ENCODE data around the gene CPXM2.

DNA sequence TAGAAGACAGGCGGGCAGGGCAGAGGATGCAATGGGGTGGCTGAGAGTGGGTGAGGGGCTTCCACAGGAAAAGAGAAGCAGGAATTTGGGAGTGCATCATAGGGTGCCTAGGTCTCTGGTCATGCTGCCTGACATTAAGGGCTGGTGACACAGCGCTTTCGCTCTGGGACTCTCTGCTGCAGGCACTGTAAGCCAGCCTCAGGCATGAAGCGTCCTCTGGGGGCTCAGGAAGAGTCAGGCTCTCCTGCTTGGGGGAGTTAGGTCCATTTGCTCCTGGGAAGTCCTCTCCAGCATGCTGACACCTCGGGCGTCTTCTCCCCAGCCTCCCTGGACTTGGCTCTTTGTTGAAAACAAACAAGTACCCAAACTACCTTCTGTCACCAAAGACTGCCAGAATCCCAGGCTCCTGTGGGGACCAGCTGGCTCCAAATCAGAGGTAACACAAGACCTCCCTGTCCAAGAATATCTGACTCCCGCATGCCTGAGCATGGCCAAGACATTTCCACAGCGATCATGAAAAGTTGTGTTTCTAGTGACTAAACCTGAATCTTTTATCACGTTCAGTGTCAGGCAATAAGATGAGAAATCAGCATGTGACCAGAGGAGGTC is 170.1 kb downstream of the CPXM2 start:
- no peak for TF ChIP-seq CHD2 (IDR thresholded peaks at IDR 0.05; ENCODE audit: borderline replicate concordance, low read depth, low read length)
- TF ChIP-seq BHLHE40 (IDR thresholded peaks at IDR 0.05; ENCODE audit: borderline replicate concordance in 1 of 2, low read depth in 2 of 2, low read length in 1 of 2): no peak
- TF ChIP-seq, protein P1, sequence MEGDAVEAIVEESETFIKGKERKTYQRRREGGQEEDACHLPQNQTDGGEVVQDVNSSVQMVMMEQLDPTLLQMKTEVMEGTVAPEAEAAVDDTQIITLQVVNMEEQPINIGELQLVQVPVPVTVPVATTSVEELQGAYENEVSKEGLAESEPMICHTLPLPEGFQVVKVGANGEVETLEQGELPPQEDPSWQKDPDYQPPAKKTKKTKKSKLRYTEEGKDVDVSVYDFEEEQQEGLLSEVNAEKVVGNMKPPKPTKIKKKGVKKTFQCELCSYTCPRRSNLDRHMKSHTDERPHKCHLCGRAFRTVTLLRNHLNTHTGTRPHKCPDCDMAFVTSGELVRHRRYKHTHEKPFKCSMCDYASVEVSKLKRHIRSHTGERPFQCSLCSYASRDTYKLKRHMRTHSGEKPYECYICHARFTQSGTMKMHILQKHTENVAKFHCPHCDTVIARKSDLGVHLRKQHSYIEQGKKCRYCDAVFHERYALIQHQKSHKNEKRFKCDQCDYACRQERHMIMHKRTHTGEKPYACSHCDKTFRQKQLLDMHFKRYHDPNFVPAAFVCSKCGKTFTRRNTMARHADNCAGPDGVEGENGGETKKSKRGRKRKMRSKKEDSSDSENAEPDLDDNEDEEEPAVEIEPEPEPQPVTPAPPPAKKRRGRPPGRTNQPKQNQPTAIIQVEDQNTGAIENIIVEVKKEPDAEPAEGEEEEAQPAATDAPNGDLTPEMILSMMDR (IDR thresholded peaks at IDR 0.05 in 2 of 3, conservative IDR thresholded peaks at IDR 0.05 in 1 of 3; ENCODE audit: control insufficient read depth in 2 of 3, extremely low read depth in 1 of 3, insufficient read depth in 1 of 3, low read depth in 3 of 3, low read length in 3 of 3): no peak
- no peak for TF ChIP-seq POLR2A (IDR thresholded peaks at IDR 0.05; ENCODE audit: low read depth, low read length)
- TF ChIP-seq, protein P2, sequence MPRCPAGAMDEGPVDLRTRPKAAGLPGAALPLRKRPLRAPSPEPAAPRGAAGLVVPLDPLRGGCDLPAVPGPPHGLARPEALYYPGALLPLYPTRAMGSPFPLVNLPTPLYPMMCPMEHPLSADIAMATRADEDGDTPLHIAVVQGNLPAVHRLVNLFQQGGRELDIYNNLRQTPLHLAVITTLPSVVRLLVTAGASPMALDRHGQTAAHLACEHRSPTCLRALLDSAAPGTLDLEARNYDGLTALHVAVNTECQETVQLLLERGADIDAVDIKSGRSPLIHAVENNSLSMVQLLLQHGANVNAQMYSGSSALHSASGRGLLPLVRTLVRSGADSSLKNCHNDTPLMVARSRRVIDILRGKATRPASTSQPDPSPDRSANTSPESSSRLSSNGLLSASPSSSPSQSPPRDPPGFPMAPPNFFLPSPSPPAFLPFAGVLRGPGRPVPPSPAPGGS (IDR thresholded peaks at IDR 0.05; ENCODE audit: borderline replicate concordance, insufficient read depth, low read depth, low read length, poor library complexity, severe bottlenecking): no peak
- TF ChIP-seq JUND (IDR thresholded peaks at IDR 0.05; ENCODE audit: low read depth, low read length): no peak
- TF ChIP-seq SMC3 (IDR thresholded peaks at IDR 0.05; ENCODE audit: borderline replicate concordance, low read length): no peak
- no peak for TF ChIP-seq BACH1 (IDR thresholded peaks at IDR 0.05; ENCODE audit: borderline replicate concordance)
- no peak for TF ChIP-seq EP300 (IDR thresholded peaks at IDR 0.05; ENCODE audit: borderline replicate concordance in 1 of 2, control insufficient read depth in 1 of 2, low read depth in 2 of 2, low read length in 2 of 2)
